Neural cell (in vitro differentiated cells): ENCODE measurements around the gene RINT1. TPM values are rescaled to one million over a fixed set of nuclear protein-coding genes. Genes with fewer than 3 reads are reported as not detected.
"Not testable (repeated sequence)": the region's sequence is repeated elsewhere in the genome, so short reads cannot be mapped to it uniquely, and the experiment has no call there.

Experiments
- H2AFZ ChIP-seq: fragments of 200-600, 300-800 bp; sonication (generic), shearing (Covaris generic); 2 replicates; pipeline ENCODE4 v1.6.0; 2014; ENCODE audit warnings: low read depth, mild to moderate bottlenecking, antibody characterized with exemption, low read length, moderate library complexity
- H3F3A ChIP-seq: fragments of 200-600 bp; shearing (Covaris generic); 2 replicates; pipeline ENCODE4 v1.6.1; 2016; ENCODE audit warnings: mild to moderate bottlenecking, moderate library complexity, mixed read lengths, antibody characterized with exemption, low read length; ENCODE audit not compliant: insufficient read depth, poor library complexity, severe bottlenecking
- H3K27ac ChIP-seq: fragments of 200-600, 300-800 bp; sonication (generic), shearing (Covaris generic); 2 replicates; pipeline ENCODE4 v1.5.1; 2014; ENCODE audit warnings: mild to moderate bottlenecking, low read length, moderate library complexity
- H3K27me3 ChIP-seq: fragments of 300-800, 200-600 bp; sonication (generic), shearing (Covaris generic); 2 replicates; pipeline ENCODE4 v1.6.0; 2014; ENCODE audit warnings: mild to moderate bottlenecking, low read depth, low read length, moderate library complexity; ENCODE audit not compliant: insufficient read depth
- H3K36me3 ChIP-seq: fragments of 300-800, 200-600 bp; sonication (generic), shearing (Covaris generic); 2 replicates; pipeline ENCODE4 v1.5.1; 2014; ENCODE audit warnings: mild to moderate bottlenecking, antibody characterized with exemption, low read length, moderate library complexity; ENCODE audit not compliant: insufficient read depth
- H3K4me2 ChIP-seq: fragments of 300-800, 200-600 bp; sonication (generic), shearing (Covaris generic); 2 replicates; pipeline ENCODE4 v1.6.0; 2014; ENCODE audit warnings: mild to moderate bottlenecking, low read length
- H3K4me3 ChIP-seq: fragments of 300-800, 200-600 bp; sonication (generic), shearing (Covaris generic); 2 replicates; pipeline ENCODE4 v1.5.1; 2014; ENCODE audit warnings: mild to moderate bottlenecking, low read length, moderate library complexity
- H3K79me2 ChIP-seq: fragments of 200-600 bp; shearing (Covaris generic); replicated peaks from 2 replicates; pipeline ENCODE4 v1.6.0; 2014; ENCODE audit warnings: mild to moderate bottlenecking, low read length, moderate library complexity; ENCODE audit not compliant: insufficient read depth
- H3K9ac ChIP-seq: fragments of 300-800, 200-600 bp; sonication (generic), shearing (Covaris generic); 2 replicates; pipeline ENCODE4 v1.6.1; 2016; ENCODE audit warnings: mild to moderate bottlenecking, low read length, mixed read lengths
- H3K9me2 ChIP-seq: fragments of 200-600 bp; shearing (Covaris generic); 2 replicates; pipeline ENCODE4 v1.6.1; 2016; ENCODE audit warnings: mild to moderate bottlenecking, low read length, mixed read lengths; ENCODE audit not compliant: insufficient read depth
- H3K9me3 ChIP-seq: fragments of 200-600, 300-800 bp; sonication (generic), shearing (Covaris generic); 2 replicates; pipeline ENCODE4 v1.6.1; 2016; ENCODE audit warnings: mild to moderate bottlenecking, mixed run types, low read length, moderate library complexity, mixed read lengths
- H4K20me1 ChIP-seq: fragments of 200-600 bp; shearing (Covaris generic); 2 replicates; pipeline ENCODE4 v1.6.1; 2016; ENCODE audit warnings: mild to moderate bottlenecking, mixed run types; ENCODE audit not compliant: insufficient read depth
- EP300 ChIP-seq: fragments of 450-650 bp; conservative IDR thresholded peaks from 2 replicates; pipeline ENCODE4 v1.6.1; 2014; ENCODE audit warnings: antibody characterized with exemption, mild to moderate bottlenecking, moderate library complexity; ENCODE audit not compliant: poor library complexity, severe bottlenecking
- EZH2 ChIP-seq: fragments of 200-600, 300-800 bp; shearing (Covaris generic), sonication (generic); IDR thresholded peaks from 2 replicates; pipeline ENCODE4 v1.6.1; 2014; ENCODE audit warnings: antibody characterized with exemption, low read length, borderline replicate concordance, mild to moderate bottlenecking; ENCODE audit not compliant: insufficient read depth, poor library complexity, severe bottlenecking
- MXI1 ChIP-seq: fragments of 450-650 bp; conservative IDR thresholded peaks from 2 replicates; pipeline ENCODE4 v1.6.1; 2014; ENCODE audit warnings: antibody characterized with exemption, mild to moderate bottlenecking; ENCODE audit not compliant: poor library complexity, severe bottlenecking
- POLR2AphosphoS5 ChIP-seq: IDR thresholded peaks from 2 replicates; pipeline ENCODE4 v1.6.1; 2012
- RAD21 ChIP-seq: fragments of 450-650 bp; conservative IDR thresholded peaks from 2 replicates; pipeline ENCODE4 v1.6.1; 2014; ENCODE audit warnings: antibody characterized with exemption, mild to moderate bottlenecking, moderate library complexity
- REST ChIP-seq: IDR thresholded peaks from 2 replicates; pipeline ENCODE4 v1.6.1; 2012; ENCODE audit warnings: borderline replicate concordance
- SMC3 ChIP-seq: fragments of 450-650 bp; conservative IDR thresholded peaks from 2 replicates; pipeline ENCODE4 v1.6.1; 2014; ENCODE audit warnings: antibody characterized with exemption, mild to moderate bottlenecking, moderate library complexity; ENCODE audit not compliant: poor library complexity
- TAF1 ChIP-seq: IDR thresholded peaks from 2 replicates; pipeline ENCODE4 v1.6.1; 2012; ENCODE audit warnings: low read depth
- polyA plus RNA-seq: library from polyadenylated mRNA; depleted of rRNA; stranded (reverse); fragments of >200 nt; gene quantifications from 2 replicates; pipeline ENCODE4 v1.2.3, GENCODE V29; 2014
- TF ChIP-seq, protein P1 (sequence below): fragments of 450-650 bp; IDR thresholded peaks from 2 replicates; pipeline ENCODE4 v1.5.1; 2014; ENCODE audit warnings: antibody characterized with exemption, mild to moderate bottlenecking, moderate library complexity; ENCODE audit not compliant: poor library complexity, severe bottlenecking

The RINT1 gene
- polyA plus RNA-seq, 1 donor from 2014 or later: 8.6 TPM

GRCh38 chr7:105590793-105591192 is 58.8 kb downstream of the RINT1 start:
- no peak overlapping the region for H3K27ac ChIP-seq
- no peaks in the 10 kb centered on the region for H3K9me2 ChIP-seq
- H3K79me2 ChIP-seq: no peaks in the 10 kb centered on the region
- no peaks in the 10 kb centered on the region for H3K27me3 ChIP-seq
- TF ChIP-seq EP300: no peak
- H3F3A ChIP-seq: no peaks in the 10 kb centered on the region
- no peaks in the 10 kb centered on the region for H3K9me3 ChIP-seq
- no peak overlapping the region for H3K4me3 ChIP-seq
- H2AFZ ChIP-seq: no peak overlapping the region
- H4K20me1 ChIP-seq: no peaks in the 10 kb centered on the region
- no peak overlapping the region for H3K4me2 ChIP-seq
- H3K36me3 ChIP-seq: no peaks in the 10 kb centered on the region
- no peak overlapping the region for H3K9ac ChIP-seq

- TF ChIP-seq POLR2AphosphoS5: no peak
- no peak overlapping the region for H3K27ac ChIP-seq
- H3K4me3 ChIP-seq: no peak overlapping the region
- H3K36me3 ChIP-seq: no peaks in the 10 kb centered on the region
- no peak overlapping the region for H3K9ac ChIP-seq
- H3K27me3 ChIP-seq: no peaks in the 10 kb centered on the region
- no peaks in the 10 kb centered on the region for H3K79me2 ChIP-seq
- no peaks in the 10 kb centered on the region for H4K20me1 ChIP-seq
- H2AFZ ChIP-seq: no peak overlapping the region
- H3K9me3 ChIP-seq: no peaks in the 10 kb centered on the region
- no peaks in the 10 kb centered on the region for H3K9me2 ChIP-seq
- no peaks in the 10 kb centered on the region for H3F3A ChIP-seq
- H3K4me2 ChIP-seq: no peak overlapping the region
Measured at GRCh38 chr7:105591522-105591921, 59.5 kb downstream of the RINT1 start.

- Histone ChIP-seq H3K4me2 (no peak overlapping the region), H4K20me1 (no peaks in the 10 kb centered on the region), H3K9me2 (no peaks in the 10 kb centered on the region), H3K27ac (no peak overlapping the region), H3K9ac (no peak overlapping the region), H3K36me3 (no peaks in the 10 kb centered on the region), H3F3A (no peaks in the 10 kb centered on the region), H3K4me3 (no peak overlapping the region), H3K27me3 (no peaks in the 10 kb centered on the region), H2AFZ (no peak overlapping the region), H3K79me2 (no peaks in the 10 kb centered on the region), H3K9me3 (no peaks in the 10 kb centered on the region)
- no peak for TF ChIP-seq EZH2
Measured at GRCh38 chr7:105594034-105594433, 62.0 kb downstream of the RINT1 start.

DNA sequence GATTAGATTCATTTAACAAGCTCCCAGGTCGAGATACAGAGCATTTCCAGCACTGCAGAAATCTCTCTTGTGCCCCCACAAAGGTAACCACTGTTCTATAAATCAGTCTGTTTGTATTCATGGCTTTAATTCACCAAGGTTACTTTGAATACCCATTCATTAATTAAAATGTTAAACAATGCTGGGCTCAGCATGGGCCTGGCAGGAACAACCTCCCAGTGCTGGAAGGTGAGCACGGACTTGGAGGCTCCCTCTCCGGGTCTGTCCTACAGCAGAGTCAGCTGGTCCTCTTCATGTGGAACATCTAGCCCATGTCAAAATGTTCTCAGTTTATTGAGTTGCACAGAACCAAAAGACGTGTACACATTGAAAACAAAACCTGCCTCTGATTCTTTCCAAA is 64.9 kb downstream of the RINT1 start:
- H2AFZ ChIP-seq: no peak overlapping the region
- no peak overlapping the region for H3K27ac ChIP-seq
- no peaks in the 10 kb centered on the region for H3K27me3 ChIP-seq
- no peaks in the 10 kb centered on the region for H4K20me1 ChIP-seq
- H3F3A ChIP-seq: no peaks in the 10 kb centered on the region
- no peaks in the 10 kb centered on the region for H3K36me3 ChIP-seq
- H3K9me3 ChIP-seq: no peaks in the 10 kb centered on the region
- no peak overlapping the region for H3K9ac ChIP-seq
- no peak overlapping the region for H3K4me3 ChIP-seq
- no peak overlapping the region for H3K4me2 ChIP-seq
- no peaks in the 10 kb centered on the region for H3K79me2 ChIP-seq
- TF ChIP-seq SMC3 (no peak), EZH2 (no peak), POLR2AphosphoS5 (no peak), TAF1 (no peak), REST (no peak), RAD21 (no peak), MXI1 (no peak), EP300 (no peak)
- TF ChIP-seq, protein P1, sequence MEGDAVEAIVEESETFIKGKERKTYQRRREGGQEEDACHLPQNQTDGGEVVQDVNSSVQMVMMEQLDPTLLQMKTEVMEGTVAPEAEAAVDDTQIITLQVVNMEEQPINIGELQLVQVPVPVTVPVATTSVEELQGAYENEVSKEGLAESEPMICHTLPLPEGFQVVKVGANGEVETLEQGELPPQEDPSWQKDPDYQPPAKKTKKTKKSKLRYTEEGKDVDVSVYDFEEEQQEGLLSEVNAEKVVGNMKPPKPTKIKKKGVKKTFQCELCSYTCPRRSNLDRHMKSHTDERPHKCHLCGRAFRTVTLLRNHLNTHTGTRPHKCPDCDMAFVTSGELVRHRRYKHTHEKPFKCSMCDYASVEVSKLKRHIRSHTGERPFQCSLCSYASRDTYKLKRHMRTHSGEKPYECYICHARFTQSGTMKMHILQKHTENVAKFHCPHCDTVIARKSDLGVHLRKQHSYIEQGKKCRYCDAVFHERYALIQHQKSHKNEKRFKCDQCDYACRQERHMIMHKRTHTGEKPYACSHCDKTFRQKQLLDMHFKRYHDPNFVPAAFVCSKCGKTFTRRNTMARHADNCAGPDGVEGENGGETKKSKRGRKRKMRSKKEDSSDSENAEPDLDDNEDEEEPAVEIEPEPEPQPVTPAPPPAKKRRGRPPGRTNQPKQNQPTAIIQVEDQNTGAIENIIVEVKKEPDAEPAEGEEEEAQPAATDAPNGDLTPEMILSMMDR: no peak
- H3K9me2 ChIP-seq: no peaks in the 10 kb centered on the region

DNA sequence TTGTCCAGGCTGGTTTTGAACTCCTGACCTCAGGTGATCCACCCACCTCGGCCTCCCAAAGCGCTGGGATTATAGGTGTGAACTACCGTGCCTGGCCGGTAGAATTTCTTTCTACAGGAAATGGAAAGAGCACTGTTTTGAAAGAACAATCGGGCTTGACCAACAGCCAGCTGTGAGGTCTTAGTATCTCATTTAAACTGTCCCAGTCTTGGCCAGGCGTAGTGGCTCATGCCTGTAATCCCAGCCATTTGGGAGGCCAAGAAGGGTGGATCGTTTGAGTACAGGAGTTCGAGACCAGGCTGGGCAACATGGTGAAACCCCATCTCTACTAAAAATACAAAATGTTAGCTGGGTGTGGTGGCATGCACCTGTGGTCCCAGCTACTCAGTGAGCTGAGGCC is 67.1 kb downstream of the RINT1 start:
- H2AFZ ChIP-seq, H3K36me3 ChIP-seq, H4K20me1 ChIP-seq, H3F3A ChIP-seq, H3K79me2 ChIP-seq, H3K4me2 ChIP-seq, H3K27ac ChIP-seq, H3K27me3 ChIP-seq, H3K4me3 ChIP-seq, H3K9me2 ChIP-seq, H3K9me3 ChIP-seq, H3K9ac ChIP-seq: not testable (repeated sequence)
